GM19455 (cell line): ENCODE measurements around the gene TMC1.

Experiments used
- ATAC-seq: cut with Tn5 transposase; IDR thresholded peaks from one replicate; pipeline ENCODE4 v1.9.1; 2021; ENCODE audit not compliant: unreplicated experiment

The TMC1 gene

GRCh38 chr9:72600671-72601070 lies 79.3 kb downstream of the TMC1 start:
- no peak for ATAC-seq

GRCh38 chr9:72601615-72602014 lies 80.2 kb downstream of the TMC1 start:
- no peak for ATAC-seq

GRCh38 chr9:72612449-72612848 lies 91.0 kb downstream of the TMC1 start:
- no peak for ATAC-seq

GRCh38 chr9:72614067-72614466 lies 92.7 kb downstream of the TMC1 start:
- no peak for ATAC-seq

GRCh38 chr9:72615931-72616330 lies 94.5 kb downstream of the TMC1 start:
- ATAC-seq: no peak

- ATAC-seq: no peak
Measured at GRCh38 chr9:72618811-72619210, 97.4 kb downstream of the TMC1 start.

GRCh38 chr9:72622186-72622585 lies 100.8 kb downstream of the TMC1 start:
- ATAC-seq: no peak

- no peak for ATAC-seq
Measured at GRCh38 chr9:72623156-72623555, 101.7 kb downstream of the TMC1 start.

GRCh38 chr9:72627147-72627546 lies 105.7 kb downstream of the TMC1 start:
- no peak for ATAC-seq

GRCh38 chr9:72627956-72628540 lies 106.6 kb downstream of the TMC1 start:
- ATAC-seq: no peak

GRCh38 chr9:72633966-72634365 lies 112.6 kb downstream of the TMC1 start:
- no peak for ATAC-seq

GRCh38 chr9:72635197-72635596 lies 113.8 kb downstream of the TMC1 start:
- no peak for ATAC-seq

GRCh38 chr9:72636621-72637020 lies 115.2 kb downstream of the TMC1 start:
- ATAC-seq: no peak

- no peak for ATAC-seq
Measured at GRCh38 chr9:72643651-72644050, 122.2 kb downstream of the TMC1 start.

- ATAC-seq: no peak
Measured at GRCh38 chr9:72646061-72646460, 124.7 kb downstream of the TMC1 start.

GRCh38 chr9:72648324-72649126 lies 127.1 kb downstream of the TMC1 start:
- ATAC-seq: no peak

- no peak for ATAC-seq
Measured at GRCh38 chr9:72649127-72649442, 127.7 kb downstream of the TMC1 start.

GRCh38 chr9:72650206-72650605 lies 128.8 kb downstream of the TMC1 start:
- no peak for ATAC-seq

- ATAC-seq: no peak
Measured at GRCh38 chr9:72656021-72656420, 134.6 kb downstream of the TMC1 start.

GRCh38 chr9:72657023-72657422 lies 135.6 kb downstream of the TMC1 start:
- ATAC-seq: no peak

GRCh38 chr9:72658703-72659102 lies 137.3 kb downstream of the TMC1 start:
- no peak for ATAC-seq

- ATAC-seq: no peak
Measured at GRCh38 chr9:72661401-72662135, 140.2 kb downstream of the TMC1 start.
